Measurements from ENCODE around the gene C1QL2.

DNA sequence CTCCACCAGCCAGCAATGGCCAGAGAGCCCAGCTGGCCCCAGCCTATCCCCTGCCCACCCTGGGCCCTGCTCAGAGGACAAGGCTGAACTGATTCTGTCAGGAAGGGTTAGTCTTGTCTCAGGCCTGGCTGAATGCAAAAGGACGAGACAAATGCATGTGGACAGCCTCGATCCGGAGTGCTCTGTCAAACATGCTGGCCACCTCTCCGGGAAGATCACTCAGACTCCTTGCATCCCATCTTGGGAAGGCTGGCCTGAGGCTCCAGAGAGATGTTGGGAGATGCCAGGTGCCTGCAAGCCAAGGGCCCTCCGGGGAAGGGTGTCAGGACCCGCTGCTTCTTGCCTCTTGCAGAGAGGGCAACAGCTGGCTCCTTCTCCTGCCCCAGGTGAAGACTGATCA lies 20.2 kb upstream of the C1QL2 start:
- TF ChIP-seq, protein P1, sequence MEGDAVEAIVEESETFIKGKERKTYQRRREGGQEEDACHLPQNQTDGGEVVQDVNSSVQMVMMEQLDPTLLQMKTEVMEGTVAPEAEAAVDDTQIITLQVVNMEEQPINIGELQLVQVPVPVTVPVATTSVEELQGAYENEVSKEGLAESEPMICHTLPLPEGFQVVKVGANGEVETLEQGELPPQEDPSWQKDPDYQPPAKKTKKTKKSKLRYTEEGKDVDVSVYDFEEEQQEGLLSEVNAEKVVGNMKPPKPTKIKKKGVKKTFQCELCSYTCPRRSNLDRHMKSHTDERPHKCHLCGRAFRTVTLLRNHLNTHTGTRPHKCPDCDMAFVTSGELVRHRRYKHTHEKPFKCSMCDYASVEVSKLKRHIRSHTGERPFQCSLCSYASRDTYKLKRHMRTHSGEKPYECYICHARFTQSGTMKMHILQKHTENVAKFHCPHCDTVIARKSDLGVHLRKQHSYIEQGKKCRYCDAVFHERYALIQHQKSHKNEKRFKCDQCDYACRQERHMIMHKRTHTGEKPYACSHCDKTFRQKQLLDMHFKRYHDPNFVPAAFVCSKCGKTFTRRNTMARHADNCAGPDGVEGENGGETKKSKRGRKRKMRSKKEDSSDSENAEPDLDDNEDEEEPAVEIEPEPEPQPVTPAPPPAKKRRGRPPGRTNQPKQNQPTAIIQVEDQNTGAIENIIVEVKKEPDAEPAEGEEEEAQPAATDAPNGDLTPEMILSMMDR (IDR thresholded peaks at IDR 0.05; ENCODE audit: poor library complexity) = no peak
- no peak for TF ChIP-seq EZH2phosphoT487 (IDR thresholded peaks at IDR 0.05; ENCODE audit: low read depth, severe bottlenecking, unreplicated experiment)
